HepG2 (cell line): ENCODE results near the gene MPP1. TPM values are rescaled to one million over a fixed set of nuclear protein-coding genes. Genes with fewer than 3 reads are reported as not detected.

Source experiments
- ATAC-seq: fragments of 200-7000 bp; cut with Tn5 transposase; 3 replicates; pipeline ENCODE4 v1.9.1; 2020; ENCODE audit warnings: mild to moderate bottlenecking, moderate library complexity
- BruUV-seq: library from RNA; stranded (reverse); fragments of 400-500 nt; replicated peaks from 2 replicates; lab custom pipeline; 2021; lab: Mats Ljungman, UMichigan
- CTCF ChIA-PET: fragments of 300-600 bp; formaldehyde crosslinking; extraction: SDS; loops from one replicate; lab custom pipeline; 2021; ENCODE audit warnings: low total read pairs, inconsistent platforms, low intra/inter-chr PET ratio; lab: Yijun Ruan, JAX
- POLR2A ChIA-PET: fragments of 350-600 bp; sonication (Branson Sonifier 250); formaldehyde crosslinking; loops from one replicate; lab custom pipeline; 2020; ENCODE audit warnings: antibody characterized with exemption, inconsistent platforms; lab: Yijun Ruan, JAX
- DNase-seq: peaks from one replicate; pipeline ENCODE4 v3.0.0-alpha.2; 2015; ENCODE audit warnings: low spot score
- FAIRE-seq: peaks from 3 replicates; lab custom pipeline; 2011; peaks lifted over from hg19 to GRCh38; lab: Jason Lieb, UNC
- H2AFZ ChIP-seq: one replicate; pipeline ENCODE4 v1.6.1; 2011; ENCODE audit warnings: low read length, inconsistent platforms
- H3K27ac ChIP-seq: fragments of 300-600 bp; 3 replicates; pipeline ENCODE4 v1.8.0; 2011; ENCODE audit warnings: mixed run types, mild to moderate bottlenecking, mixed read lengths, low read length, inconsistent platforms; ENCODE audit not compliant: insufficient read depth; ENCODE audit errors: extremely low read length
- H3K27me3 ChIP-seq, 2 experiments: fragments of 200-600 bp in 1 of 2; 2 replicates in 1 of 2; 3 replicates in 1 of 2; pipeline versions ENCODE4 v1.6.0 to v1.8.0; 2011; ENCODE audit warnings: low read length in 2 of 2, mild to moderate bottlenecking in 2 of 2, moderate library complexity in 2 of 2, inconsistent platforms in 1 of 2; ENCODE audit not compliant: insufficient read depth in 2 of 2, control insufficient read depth in 1 of 2
- H3K36me3 ChIP-seq, 2 experiments: fragments of 200-600 bp in 1 of 2; replicated peaks in 1 of 2; 2 replicates in 1 of 2; 3 replicates in 1 of 2; pipeline versions ENCODE4 v1.5.1 to v1.8.0; 2011; ENCODE audit warnings: low read length in 2 of 2, inconsistent platforms in 1 of 2; ENCODE audit not compliant: insufficient read depth in 2 of 2, control insufficient read depth in 1 of 2
- H3K4me1 ChIP-seq: 2 replicates; pipeline ENCODE4 v1.5.1; 2012; ENCODE audit warnings: low read length, inconsistent platforms; ENCODE audit not compliant: insufficient read depth
- H3K4me2 ChIP-seq: 2 replicates; pipeline ENCODE4 v1.6.0; 2011; ENCODE audit warnings: low read depth, low read length, inconsistent platforms
- H3K4me3 ChIP-seq, 3 experiments: fragments of 200-600 bp in 1 of 3; sonication (generic), shearing (Covaris generic) in 1 of 3; replicated peaks in 1 of 3; 2 replicates each; pipeline ENCODE4 v1.5.1; 2011 to 2016; ENCODE audit warnings: low read length in 3 of 3, inconsistent platforms in 2 of 3, low read depth in 2 of 3, mild to moderate bottlenecking in 2 of 3, control low read depth in 1 of 3, mixed read lengths in 1 of 3; ENCODE audit not compliant: insufficient read depth in 1 of 3
- H3K79me2 ChIP-seq: one replicate; pipeline ENCODE4 v1.6.1; 2011; ENCODE audit warnings: low read length, inconsistent platforms; ENCODE audit not compliant: insufficient read depth
- H3K9ac ChIP-seq: 2 replicates; pipeline ENCODE4 v1.6.0; 2011; ENCODE audit warnings: mild to moderate bottlenecking, low read depth, low read length, inconsistent platforms; ENCODE audit not compliant: insufficient read depth
- H3K9me3 ChIP-seq: 2 replicates; pipeline ENCODE4 v1.5.1; 2012; ENCODE audit warnings: mild to moderate bottlenecking, low read length
- H4K20me1 ChIP-seq: 2 replicates; pipeline ENCODE4 v1.6.0; 2011; ENCODE audit warnings: inconsistent platforms, mild to moderate bottlenecking, low read length, moderate library complexity; ENCODE audit not compliant: insufficient read depth
- EEA1 ChIP-seq: sonication (generic); formaldehyde crosslinking; IDR thresholded peaks from 2 replicates; pipeline ENCODE4 v1.5.1; 2020; ENCODE audit warnings: mild to moderate bottlenecking, missing genetic modification reagents, borderline replicate concordance
- FOXA1 ChIP-seq, 2 experiments: fragments of 450-650 bp in 1 of 2; sonication (generic) in 1 of 2; formaldehyde crosslinking in 1 of 2; IDR thresholded peaks; 2 replicates each; pipeline versions ENCODE4 v1.4.0 to v1.6.1; 2016 to 2020; ENCODE audit warnings: missing genetic modification reagents in 1 of 2
- GLMP ChIP-seq: sonication (generic); formaldehyde crosslinking; IDR thresholded peaks from 2 replicates; pipeline ENCODE4 v1.9.0; 2021; ENCODE audit warnings: missing genetic modification reagents, mild to moderate bottlenecking, borderline replicate concordance
- HNRNPUL1 ChIP-seq: fragments of 200-400 bp; formaldehyde crosslinking; IDR thresholded peaks from 2 replicates; pipeline ENCODE4 v1.6.1; 2017; ENCODE audit warnings: low read depth, mild to moderate bottlenecking, low read length, moderate library complexity
- MIXL1 ChIP-seq: IDR thresholded peaks from 2 replicates; pipeline ENCODE4 v1.6.1; 2016
- TFAP4 ChIP-seq: sonication (generic); IDR thresholded peaks from 2 replicates; pipeline ENCODE4 v1.6.1; 2016; ENCODE audit warnings: low read depth, borderline replicate concordance
- ZBTB43 ChIP-seq: sonication (generic); formaldehyde crosslinking; conservative IDR thresholded peaks from 2 replicates; pipeline ENCODE4 v1.4.0; 2020; ENCODE audit warnings: missing genetic modification reagents
- ZNF101 ChIP-seq: sonication (generic); formaldehyde crosslinking; IDR thresholded peaks from 2 replicates; pipeline ENCODE4 v1.4.0; 2020; ENCODE audit warnings: mild to moderate bottlenecking, low read depth, missing genetic modification reagents, borderline replicate concordance
- ZNF33A ChIP-seq: sonication (generic); formaldehyde crosslinking; IDR thresholded peaks from 2 replicates; pipeline ENCODE4 v1.5.1; 2020; ENCODE audit warnings: missing genetic modification reagents, mild to moderate bottlenecking, moderate library complexity, borderline replicate concordance
- ZNF510 ChIP-seq: sonication (generic); formaldehyde crosslinking; IDR thresholded peaks from 2 replicates; pipeline ENCODE4 v1.4.0; 2020; ENCODE audit warnings: low read depth, mild to moderate bottlenecking, missing genetic modification reagents
- ZNF660 ChIP-seq: sonication (generic); formaldehyde crosslinking; IDR thresholded peaks from 2 replicates; pipeline ENCODE4 v1.5.1; 2020; ENCODE audit warnings: mild to moderate bottlenecking, low read depth, missing genetic modification reagents, borderline replicate concordance
- ZSCAN31 ChIP-seq: sonication (generic); formaldehyde crosslinking; IDR thresholded peaks from 2 replicates; pipeline ENCODE4 v1.5.0; 2020; ENCODE audit warnings: low read depth, mild to moderate bottlenecking, missing genetic modification reagents
- WGBS: methylation state at CpG from one replicate; pipeline ENCODE4 v1.1.6; 2017; ENCODE audit warnings: low lambda C conversion rate; 5-methylcytosine and 5-hydroxymethylcytosine counted together
- in situ Hi-C: cut with HindIII; loops from 2 replicates; pipeline ENCODE4 v1.10.0; 2017; ENCODE audit warnings: low pct_unique_long_range_greater_than_20kb; ENCODE audit not compliant: extremely low pct_ligation_motif_present
- intact Hi-C: fragments of 100-400 bp; cut with micrococcal nuclease; formaldehyde crosslinking; loops from one replicate; pipeline ENCODE4 v1.10.0; 2022; ENCODE audit not compliant: unreplicated experiment
- polyA plus RNA-seq, 8 experiments: library from polyadenylated mRNA; depleted of rRNA in 3 of 8; stranded (reverse) in 7 of 8; unstranded in 1 of 8; fragments of >200 nt; fragmentation: Illumina TruSeq in 4 of 8; extraction: Trizol in 4 of 8; gene quantifications; 2 replicates each; pipeline versions ENCODE4 v1.2.1 to v1.2.3, GENCODE V29; 2011 to 2016; ENCODE audit warnings: low read depth in 4 of 8, missing spikeins in 1 of 8, mixed read lengths in 1 of 8; ENCODE audit not compliant: insufficient read depth in 1 of 8
- total RNA-seq, 5 experiments: library from RNA; depleted of rRNA; stranded (reverse); fragments of >200 nt; fragmentation: Illumina TruSeq; extraction: Trizol; gene quantifications; 2 replicates each; pipeline ENCODE4 v1.2.3, GENCODE V29; 2016; ENCODE audit warnings: low read depth in 1 of 5
- TF ChIP-seq, protein P1 (sequence below): sonication (generic); formaldehyde crosslinking; IDR thresholded peaks from 2 replicates; pipeline ENCODE4 v1.4.0; 2020; ENCODE audit warnings: missing genetic modification reagents
- TF ChIP-seq, protein P2 (sequence below): IDR thresholded peaks from 2 replicates; pipeline ENCODE4 v1.6.1; 2016

MPP1 gene
- total and polyA plus RNA-seq, 2 of the 13 experiments (the other 11 are each of a cell fraction or from before 2014, with no cell fraction given), result 7.8 to 8.1 TPM

DNA sequence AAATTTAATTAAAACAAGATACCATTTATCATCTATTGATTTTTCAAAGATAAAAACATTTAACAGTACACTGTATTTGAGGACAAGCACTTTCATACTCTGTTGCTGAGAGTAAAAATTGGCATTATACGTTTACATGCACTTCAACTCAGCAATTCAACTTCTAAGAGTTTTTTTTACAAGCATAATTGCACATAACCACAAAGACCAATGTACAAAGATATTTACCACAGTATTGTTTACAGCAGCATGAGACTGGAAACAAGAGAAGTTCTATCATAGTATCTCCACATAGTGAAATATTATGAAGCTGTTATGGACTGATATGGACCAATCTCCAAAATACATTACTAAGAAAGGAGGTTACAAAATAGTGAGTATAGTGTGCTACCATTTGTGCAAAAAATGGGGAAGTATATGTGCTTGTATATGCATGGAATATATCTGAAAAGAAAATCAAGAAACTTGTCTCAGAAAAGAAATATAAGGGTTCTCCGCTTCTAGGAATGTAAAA, 65.3 kb downstream of the MPP1 start:
- Histone ChIP-seq H3K4me1 (no peaks in the 10 kb centered on the region), H3K27ac (no peak overlapping the region), H2AFZ (no peak overlapping the region), H3K9me3 (no peaks in the 10 kb centered on the region), H4K20me1 (no peaks in the 10 kb centered on the region), H3K4me3 (no peak overlapping the region), H3K79me2 (no peaks in the 10 kb centered on the region), H3K4me2 (no peak overlapping the region), H3K36me3 (no peaks in the 10 kb centered on the region), H3K27me3 (no peaks in the 10 kb centered on the region; a peak in 1 of 5 replicates), H3K9ac (no peak overlapping the region)
- BruUV-seq, result no TSS peak
- CTCF ChIA-PET, result no interaction called here
- in situ Hi-C loops (no loop called here), intact Hi-C loops (no loop called here)
- no peak for DNase-seq
- FAIRE-seq, result no peak
- 3% methylated on average over 2 of the region's 2 CpGs for WGBS
- POLR2A ChIA-PET, result no interaction called here
- ATAC-seq, result no peak
- TF ChIP-seq ZSCAN31 (CRISPR knock-in tag), result no peak
- no peak for TF ChIP-seq TFAP4
- no peak for TF ChIP-seq ZNF101 (CRISPR knock-in tag)
- no peak for TF ChIP-seq HNRNPUL1
- no peak for TF ChIP-seq ZNF33A
- no peak for TF ChIP-seq ZBTB43 (CRISPR knock-in tag)
- TF ChIP-seq GLMP (CRISPR knock-in tag), result no peak
- no peak for TF ChIP-seq FOXA1 (IDR thresholded peaks at IDR 0.05)
- no peak for TF ChIP-seq FOXA1 (CRISPR knock-in tag; IDR thresholded peaks at IDR 0.05)
- TF ChIP-seq, protein P1, sequence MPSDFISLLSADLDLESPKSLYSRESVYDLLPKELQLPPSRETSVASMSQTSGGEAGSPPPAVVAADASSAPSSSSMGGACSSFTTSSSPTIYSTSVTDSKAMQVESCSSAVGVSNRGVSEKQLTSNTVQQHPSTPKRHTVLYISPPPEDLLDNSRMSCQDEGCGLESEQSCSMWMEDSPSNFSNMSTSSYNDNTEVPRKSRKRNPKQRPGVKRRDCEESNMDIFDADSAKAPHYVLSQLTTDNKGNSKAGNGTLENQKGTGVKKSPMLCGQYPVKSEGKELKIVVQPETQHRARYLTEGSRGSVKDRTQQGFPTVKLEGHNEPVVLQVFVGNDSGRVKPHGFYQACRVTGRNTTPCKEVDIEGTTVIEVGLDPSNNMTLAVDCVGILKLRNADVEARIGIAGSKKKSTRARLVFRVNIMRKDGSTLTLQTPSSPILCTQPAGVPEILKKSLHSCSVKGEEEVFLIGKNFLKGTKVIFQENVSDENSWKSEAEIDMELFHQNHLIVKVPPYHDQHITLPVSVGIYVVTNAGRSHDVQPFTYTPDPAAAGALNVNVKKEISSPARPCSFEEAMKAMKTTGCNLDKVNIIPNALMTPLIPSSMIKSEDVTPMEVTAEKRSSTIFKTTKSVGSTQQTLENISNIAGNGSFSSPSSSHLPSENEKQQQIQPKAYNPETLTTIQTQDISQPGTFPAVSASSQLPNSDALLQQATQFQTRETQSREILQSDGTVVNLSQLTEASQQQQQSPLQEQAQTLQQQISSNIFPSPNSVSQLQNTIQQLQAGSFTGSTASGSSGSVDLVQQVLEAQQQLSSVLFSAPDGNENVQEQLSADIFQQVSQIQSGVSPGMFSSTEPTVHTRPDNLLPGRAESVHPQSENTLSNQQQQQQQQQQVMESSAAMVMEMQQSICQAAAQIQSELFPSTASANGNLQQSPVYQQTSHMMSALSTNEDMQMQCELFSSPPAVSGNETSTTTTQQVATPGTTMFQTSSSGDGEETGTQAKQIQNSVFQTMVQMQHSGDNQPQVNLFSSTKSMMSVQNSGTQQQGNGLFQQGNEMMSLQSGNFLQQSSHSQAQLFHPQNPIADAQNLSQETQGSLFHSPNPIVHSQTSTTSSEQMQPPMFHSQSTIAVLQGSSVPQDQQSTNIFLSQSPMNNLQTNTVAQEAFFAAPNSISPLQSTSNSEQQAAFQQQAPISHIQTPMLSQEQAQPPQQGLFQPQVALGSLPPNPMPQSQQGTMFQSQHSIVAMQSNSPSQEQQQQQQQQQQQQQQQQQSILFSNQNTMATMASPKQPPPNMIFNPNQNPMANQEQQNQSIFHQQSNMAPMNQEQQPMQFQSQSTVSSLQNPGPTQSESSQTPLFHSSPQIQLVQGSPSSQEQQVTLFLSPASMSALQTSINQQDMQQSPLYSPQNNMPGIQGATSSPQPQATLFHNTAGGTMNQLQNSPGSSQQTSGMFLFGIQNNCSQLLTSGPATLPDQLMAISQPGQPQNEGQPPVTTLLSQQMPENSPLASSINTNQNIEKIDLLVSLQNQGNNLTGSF, result no peak
- TF ChIP-seq MIXL1 (CRISPR knock-in tag), result no peak
- no peak for TF ChIP-seq EEA1 (CRISPR knock-in tag)
- TF ChIP-seq ZNF660 (CRISPR knock-in tag), result no peak
- no peak for TF ChIP-seq ZNF510 (CRISPR knock-in tag)
- TF ChIP-seq, protein P2, sequence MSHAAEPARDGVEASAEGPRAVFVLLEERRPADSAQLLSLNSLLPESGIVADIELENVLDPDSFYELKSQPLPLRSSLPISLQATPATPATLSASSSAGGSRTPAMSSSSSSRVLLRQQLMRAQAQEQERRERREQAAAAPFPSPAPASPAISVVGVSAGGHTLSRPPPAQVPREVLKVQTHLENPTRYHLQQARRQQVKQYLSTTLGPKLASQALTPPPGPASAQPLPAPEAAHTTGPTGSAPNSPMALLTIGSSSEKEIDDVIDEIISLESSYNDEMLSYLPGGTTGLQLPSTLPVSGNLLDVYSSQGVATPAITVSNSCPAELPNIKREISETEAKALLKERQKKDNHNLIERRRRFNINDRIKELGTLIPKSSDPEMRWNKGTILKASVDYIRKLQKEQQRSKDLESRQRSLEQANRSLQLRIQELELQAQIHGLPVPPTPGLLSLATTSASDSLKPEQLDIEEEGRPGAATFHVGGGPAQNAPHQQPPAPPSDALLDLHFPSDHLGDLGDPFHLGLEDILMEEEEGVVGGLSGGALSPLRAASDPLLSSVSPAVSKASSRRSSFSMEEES (CRISPR knock-in tag), result no peak
